GM04503 (cell line): Measurements from ENCODE around the gene PHETA1.

Source experiments
- DNase-seq: peaks from one replicate; pipeline ENCODE4 v3.0.0-alpha.2; 2012; ENCODE audit warnings: low read depth

The PHETA1 gene, protein sequence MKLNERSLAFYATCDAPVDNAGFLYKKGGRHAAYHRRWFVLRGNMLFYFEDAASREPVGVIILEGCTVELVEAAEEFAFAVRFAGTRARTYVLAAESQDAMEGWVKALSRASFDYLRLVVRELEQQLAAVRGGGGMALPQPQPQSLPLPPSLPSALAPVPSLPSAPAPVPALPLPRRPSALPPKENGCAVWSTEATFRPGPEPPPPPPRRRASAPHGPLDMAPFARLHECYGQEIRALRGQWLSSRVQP

DNA sequence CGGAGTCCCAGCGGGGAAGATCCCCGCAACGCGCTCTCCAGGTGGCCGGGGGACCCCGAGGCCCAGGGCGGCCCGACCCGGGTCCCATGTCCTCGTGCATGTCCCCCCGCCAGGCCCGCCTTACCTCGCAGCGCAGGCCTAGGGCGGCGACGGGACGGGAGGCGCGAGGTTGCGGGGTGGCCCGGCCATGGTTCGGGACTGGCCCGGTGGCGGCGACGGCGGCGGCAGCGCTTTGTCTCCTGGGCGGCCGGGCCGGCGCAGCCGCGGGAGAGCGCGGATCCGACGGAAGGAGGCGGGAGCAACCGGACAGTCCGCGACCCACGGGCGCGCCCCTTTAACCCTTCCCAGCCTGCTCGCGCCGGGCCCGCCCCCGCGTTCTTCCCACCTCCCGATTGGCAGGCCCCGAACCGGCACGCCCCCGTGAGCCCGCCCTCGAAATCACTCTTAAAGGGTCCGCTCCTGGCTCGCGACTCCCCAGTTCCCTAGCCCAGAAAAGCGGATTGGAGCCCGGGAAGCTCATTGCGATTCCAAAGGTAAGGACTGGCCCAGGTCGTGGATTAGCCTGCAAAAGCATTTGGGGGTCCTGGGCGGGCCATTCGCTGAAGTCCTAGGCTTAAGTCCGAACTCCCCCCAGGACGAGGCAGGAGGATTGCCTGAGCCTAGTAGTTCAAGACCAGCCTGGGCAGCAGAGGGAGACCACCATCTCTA, at the start of gene PHETA1:
Gene PHETA1, minus strand, starts transcription at position 308 of the 708 bp plus-strand sequence. CDS start 5,668 bp downstream, outside the sequence.
- peak; percentile 38 for DNase-seq

DNA sequence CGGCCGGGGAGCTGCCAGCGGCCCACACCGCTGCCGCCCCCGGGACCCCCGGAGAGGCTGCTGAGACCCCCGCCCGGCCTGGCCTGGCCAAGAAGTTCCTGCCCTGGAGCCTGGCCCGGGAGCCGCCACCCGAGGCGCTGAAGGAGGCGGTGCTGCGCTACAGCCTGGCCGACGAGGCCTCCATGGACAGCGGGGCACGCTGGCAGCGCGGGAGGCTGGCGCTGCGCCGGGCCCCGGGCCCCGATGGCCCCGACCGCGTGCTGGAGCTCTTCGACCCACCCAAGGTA, 49.6 kb upstream of the PHETA1 start:
- DNase-seq, result no peak

- no peak for DNase-seq
Observed at GRCh38 chr12:111417784-111418593, 49.1 kb upstream of the PHETA1 start.

GRCh38 chr12:111417290-111417689, 48.4 kb upstream of the PHETA1 start:
- no peak for DNase-seq

DNA sequence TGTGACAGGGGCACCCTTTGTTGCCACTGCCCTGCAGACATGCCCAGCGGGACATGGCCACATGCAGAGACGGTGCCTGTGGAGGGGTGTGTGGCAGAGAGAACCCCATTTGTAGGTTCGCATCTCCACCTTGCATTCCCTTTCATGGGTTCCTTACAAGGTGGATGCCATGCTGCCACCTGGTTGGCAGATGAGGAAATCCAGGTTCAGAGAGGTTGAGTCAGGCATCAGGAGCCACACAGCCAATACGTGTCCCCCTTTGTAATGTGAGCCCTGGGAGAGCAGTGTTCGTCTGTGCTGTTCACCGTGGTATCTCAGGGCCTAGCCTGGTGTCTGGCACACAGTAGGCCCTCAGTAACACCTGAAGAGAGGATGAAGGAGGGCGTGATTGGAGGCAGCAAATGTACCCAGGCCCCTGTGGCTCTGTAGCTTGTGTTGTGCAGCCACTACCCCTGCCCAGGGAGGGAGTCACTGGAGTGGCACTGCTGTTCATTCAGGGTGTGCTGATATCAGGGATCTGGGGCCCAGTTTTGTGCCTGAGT, 45.9 kb upstream of the PHETA1 start:
- no peak for DNase-seq

DNA sequence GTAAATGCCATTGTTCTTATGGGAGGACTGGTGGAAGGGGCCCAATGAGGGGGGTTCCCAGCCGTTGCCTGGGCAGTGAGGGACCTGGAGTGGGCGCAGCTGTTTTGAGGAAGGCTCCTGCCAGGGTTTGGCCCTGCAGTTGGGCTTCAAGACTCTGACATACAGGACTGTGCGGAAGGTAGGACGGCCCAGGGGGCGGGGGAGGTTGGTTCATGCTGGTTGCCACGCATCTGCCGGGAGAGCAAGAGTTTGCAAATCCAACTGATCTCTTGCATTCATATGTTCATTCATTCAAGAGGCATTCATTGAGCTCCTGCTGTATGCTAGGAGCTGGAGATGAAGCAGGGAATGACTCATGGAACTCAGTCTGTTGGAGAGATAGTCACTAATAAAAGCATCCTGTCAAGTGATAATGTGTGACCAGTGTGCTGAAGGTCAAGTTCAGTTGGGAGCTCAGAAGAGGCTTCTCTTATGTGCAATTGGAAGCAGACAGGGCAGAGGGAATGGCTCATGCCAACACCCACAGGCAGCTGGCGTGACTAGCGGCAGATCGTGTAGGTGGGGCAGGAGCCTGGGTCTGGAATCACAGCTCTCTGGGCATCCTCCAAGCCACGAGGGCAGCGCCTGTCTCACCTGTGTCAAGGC, 44.7 kb upstream of the PHETA1 start:
- DNase-seq, result peak; percentile 65

GRCh38 chr12:111412830-111413441, 44.0 kb upstream of the PHETA1 start:
- DNase-seq, result no peak

DNA sequence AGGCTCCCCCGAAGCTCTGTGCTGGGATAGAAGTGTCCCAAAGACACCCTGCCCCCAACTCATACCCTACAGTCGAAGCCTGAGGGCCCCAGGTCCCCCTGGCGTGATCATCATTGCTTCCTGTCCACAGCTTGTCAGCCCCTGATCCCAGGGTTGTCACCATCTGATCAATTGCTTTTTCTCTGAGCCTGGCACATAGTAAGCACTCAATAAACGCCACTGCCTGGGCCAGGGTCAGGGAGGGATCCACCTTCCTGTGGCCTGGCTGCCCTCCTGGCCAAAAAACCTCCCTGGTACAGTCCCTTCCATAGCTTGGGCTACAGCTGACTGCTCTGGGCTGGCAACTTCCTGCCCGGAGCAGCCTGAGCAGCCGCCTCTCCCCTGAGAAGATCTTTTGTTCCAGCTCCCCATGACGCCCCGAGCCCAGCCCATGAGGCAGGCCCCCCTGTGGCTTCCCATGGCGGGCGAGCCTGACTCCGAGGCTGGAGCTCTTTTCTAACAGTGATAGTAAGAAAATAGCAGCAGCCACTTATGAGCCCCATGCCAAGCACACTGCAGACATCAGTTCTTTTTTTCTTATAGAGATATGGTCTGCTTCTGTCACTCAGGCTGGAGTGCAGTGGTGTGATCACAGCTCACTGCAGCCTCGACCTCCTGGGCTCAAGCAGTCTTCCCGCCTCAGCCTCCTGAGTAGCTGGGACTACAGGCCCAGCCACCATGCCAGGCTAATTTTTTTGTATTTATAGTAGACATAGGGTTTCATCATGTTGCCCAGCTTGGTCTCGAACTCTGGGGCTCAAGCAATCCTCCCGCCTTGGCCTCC, 43.3 kb upstream of the PHETA1 start:
- DNase-seq, result no peak

DNA sequence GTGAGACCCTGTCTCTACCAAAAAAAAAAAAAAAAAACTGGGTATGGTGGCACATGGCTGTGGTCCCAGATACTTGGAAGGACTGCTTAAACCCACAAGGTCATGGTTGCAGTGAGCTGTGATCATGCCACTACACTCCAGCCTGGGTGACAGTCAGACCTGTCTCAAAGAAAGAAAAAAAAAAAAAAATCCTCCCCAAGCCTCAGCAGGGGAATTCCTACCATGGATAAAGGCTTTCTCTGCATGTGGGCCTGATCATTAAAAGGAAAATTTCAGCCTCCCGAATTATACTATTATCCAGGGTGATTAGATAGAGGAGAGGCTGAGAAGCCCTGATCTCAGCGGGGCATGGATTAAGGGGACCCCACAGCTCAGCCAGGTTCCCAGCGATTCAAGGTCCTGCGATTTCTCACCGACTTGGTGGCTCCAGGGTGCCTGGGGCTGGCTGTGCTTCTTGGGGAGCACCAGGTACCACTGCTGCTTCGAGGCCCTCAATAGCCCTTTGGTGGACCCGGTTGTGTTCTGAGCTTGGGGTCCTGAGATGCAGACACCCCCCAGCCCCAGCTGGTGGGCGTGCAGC, 42.4 kb upstream of the PHETA1 start:
- no peak for DNase-seq

DNA sequence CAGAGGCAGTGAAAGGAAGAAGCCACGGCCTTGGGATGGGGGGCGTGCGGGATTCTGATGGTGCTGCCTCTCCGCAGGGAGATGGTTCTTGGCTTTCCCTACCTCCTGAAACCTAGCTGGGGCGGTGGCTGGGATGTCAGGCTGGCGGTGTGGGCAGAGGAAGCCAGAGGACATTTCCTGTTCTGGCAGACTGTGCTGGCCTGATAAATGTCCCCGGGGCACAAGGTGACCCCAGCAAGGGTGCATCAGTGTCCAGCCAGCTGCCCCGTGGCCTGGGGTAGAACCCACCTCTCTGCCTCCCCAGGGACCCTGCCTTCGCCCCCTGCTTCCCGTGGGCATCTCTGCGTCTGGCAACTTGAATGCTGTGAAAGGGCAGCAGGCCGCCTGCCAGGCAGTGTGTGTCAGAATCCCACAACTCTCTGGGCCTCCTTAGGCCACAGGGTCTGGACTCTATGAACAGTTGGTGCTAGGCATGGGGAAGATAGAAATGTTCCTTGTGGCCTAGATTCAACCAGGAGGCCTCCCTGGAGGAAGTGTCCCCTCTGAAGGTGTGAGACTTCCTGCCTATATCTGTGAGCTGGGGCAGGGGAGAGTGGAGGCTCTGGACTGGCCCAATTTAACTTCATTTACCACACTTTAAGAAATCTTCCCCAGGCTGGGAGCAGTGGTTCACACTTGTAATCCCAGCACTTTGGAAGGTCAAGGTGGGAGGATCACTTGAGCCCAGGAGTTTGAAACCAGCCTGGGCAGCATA, 41.7 kb upstream of the PHETA1 start:
- DNase-seq, result no peak

DNA sequence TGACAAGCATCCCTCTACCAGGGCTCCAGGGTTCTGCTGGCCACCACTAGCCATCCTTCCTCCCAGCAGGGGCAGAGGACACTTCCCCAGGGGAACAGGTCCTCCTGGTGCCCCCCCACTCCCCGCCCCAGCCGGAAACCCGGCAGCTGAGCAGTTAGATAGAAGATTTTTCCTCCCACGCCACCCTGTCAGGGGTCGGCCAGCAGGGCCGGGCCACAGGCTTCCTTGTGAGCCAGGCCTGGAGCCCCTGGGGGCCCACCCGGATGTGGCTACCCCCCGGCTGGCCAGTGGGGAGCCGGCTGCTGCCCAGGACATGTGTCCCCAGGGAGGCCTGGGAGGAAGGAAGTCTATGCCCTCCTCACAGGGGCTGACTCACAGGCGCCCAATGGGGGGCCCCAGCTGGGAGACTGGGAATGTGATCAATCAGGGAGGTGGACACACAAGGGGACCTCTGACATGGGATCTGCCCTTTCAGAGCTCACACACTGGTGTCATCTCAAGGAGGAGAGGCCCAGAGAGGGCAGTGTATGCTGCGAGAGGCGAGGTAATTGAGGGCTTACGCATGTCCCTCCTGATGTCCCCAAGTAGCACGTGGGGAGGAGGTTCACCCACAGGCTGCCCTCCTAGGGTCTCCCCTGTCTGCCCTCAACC, 41.0 kb upstream of the PHETA1 start:
- peak; percentile 58 for DNase-seq

DNA sequence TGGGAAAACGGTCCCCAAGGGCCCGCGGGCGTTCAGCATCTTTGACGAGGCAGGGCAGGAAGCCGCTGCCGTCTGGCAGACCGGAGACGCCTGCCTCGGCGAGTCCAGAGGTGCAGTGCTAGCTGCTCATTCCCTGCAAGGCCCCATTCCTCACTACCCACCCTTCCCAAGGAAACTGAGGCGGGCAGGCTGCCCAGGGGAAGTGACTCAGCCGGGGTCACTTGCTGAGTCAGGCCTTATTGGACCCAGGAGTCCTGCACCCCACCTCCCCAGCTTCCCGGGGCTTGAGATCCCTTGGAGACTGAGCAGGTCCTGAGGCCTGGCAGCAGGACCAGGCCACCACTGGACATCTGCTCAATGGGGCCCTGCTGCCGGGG, 40.5 kb upstream of the PHETA1 start:
- DNase-seq, result no peak

DNA sequence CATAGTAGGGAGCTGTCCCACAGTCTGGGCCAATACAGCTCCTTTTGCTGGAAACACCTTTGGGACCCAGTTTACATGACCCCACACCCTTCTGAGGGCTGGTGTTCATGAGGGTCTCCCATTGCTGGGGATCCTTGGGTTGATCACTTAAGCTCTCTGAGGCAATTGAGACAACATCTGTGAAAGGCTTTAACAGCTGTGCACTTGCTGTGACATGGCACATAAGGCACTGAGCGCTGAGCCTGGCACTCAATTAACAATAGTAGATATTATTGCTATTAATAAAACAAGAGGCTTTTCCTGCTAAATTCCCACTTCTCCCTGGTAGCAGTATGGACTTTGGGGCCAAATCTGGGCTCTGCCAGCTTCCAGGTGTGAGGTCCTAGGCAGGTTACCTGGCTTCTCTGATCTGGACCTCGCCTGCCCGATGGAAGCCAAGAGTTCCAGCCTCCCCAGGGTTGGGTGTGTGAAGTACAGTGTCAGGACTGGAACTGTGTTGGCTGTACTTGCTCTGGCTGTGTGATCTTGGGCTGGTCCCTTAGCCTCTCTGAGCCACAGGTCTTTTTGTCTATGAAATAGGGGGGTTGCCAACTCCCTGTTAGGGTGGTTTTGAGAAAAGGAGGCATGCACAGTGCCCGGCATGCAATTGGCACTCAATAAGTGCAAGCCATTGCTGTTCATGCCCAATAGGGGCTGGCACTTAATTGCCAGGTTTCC, 39.9 kb upstream of the PHETA1 start:
- no peak for DNase-seq

DNA sequence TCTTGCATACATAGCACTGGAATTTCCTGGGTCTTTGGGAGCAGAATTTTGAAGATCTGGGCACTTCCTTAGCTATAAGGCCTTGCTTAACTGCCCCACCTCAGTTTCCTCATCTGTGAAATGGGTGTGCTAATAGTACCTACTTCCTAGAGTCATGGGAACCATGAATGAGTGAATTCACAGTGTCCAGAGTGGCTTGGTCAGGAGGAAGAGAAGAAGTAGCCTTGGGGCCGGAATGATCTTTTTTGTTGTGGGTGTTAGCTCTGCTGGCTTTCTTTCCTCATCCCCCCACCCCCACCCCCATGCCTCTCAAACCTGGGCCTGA, 39.2 kb upstream of the PHETA1 start:
- no peak for DNase-seq

DNA sequence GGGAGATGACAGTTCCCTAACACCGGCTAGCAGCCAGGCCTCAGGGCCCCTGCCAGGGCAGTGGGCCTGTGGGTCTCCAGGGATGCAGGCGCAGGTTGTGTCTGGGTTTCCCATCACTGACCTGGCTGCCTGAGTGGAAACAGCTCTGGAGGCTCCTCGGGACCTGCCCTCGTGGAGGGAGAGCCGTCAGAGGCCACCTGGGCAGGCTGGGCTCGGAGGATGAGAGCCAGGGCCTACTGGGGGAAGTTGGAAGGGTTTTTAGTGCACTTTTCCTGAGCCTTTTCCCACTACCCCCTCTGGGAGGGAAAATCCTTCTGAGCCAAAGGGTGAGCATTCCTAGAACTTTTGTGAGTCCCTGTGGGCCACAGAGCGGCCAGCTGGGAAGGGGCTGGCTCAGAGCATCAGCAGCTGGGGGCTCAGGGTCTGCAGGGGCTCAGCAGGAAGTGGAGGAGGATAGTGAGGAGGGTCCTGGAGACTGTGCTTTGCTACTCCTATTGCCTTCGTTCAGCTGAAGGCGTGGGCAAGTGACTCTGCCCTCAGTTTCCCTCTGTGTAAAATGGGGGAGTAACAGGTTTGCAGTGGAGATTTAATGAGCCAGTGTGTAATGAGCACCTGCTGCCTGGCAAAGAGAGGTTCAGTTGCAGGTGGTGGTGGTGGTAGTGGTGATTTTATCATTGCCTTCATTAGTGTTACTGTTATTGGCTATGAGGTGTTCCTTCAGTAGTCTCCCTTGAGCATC, 38.7 kb upstream of the PHETA1 start:
- DNase-seq, result no peak

GRCh38 chr12:111406474-111407376, 37.8 kb upstream of the PHETA1 start:
- DNase-seq, result no peak

DNA sequence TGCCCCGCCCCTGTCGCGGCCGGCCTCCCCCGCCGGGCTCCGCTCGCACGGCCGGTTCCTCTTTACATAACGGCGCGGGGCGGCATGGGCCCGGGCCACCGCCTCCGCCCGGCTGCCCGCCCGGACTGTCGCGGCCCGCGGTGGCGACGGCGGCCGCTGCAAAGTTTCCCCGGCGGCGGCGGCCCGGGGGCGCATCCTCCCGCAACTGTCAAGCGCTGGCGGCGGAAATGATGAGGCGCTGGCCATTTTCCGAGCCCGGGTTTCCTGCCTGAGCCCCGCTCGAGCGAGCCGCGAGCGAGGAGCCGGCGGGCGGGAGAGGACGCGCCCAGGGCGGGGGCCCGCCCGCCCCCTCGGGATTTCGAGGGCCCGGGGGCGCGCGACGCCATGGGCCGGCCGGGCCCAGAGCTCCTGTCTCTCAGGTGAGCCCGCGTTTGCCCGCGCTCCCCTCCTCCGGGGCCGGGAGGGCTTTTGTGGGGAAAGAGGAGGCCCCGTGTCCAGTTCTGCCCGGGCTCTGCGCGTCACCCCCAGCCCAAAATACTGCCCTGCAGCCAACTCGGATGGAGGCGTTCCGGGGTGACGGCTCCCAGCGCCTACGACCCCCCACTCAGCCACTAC, 37.1 kb upstream of the PHETA1 start, which contains the start of gene SH2B3:
Gene SH2B3, plus strand, starts transcription at position 65 of the 615 bp plus-strand sequence. CDS start 12,223 bp downstream, outside the sequence.
- no peak for DNase-seq
